Measurements from ENCODE around the gene SLC39A2. TPM values are rescaled to one million over a fixed set of nuclear protein-coding genes. Genes with fewer than 3 reads are reported as not detected.
"Not testable (repeated sequence)": the region's sequence is repeated elsewhere in the genome, so short reads cannot be mapped to it uniquely, and the experiment has no call there.

Gene SLC39A2
- total and polyA plus RNA-seq, 2 experiments from 2014 or later: not detected

- no peak for TF ChIP-seq ZNF462 (CRISPR knock-in tag; IDR thresholded peaks at IDR 0.05)
- TF ChIP-seq ZNF331 (CRISPR knock-in tag; IDR thresholded peaks at IDR 0.05; ENCODE audit: low read depth): no peak
- no peak for TF ChIP-seq EZH2 (IDR thresholded peaks at IDR 0.05; ENCODE audit: low read depth, unreplicated experiment)
- no peak for TF ChIP-seq POLR2AphosphoS5 (IDR thresholded peaks at IDR 0.05; ENCODE audit: low read depth)
- no peak for TF ChIP-seq JUNB (IDR thresholded peaks at IDR 0.05; ENCODE audit: unreplicated experiment)
- no peak for TF ChIP-seq CREB1 (CRISPR knock-in tag; IDR thresholded peaks at IDR 0.05; ENCODE audit: low read depth)
- TF ChIP-seq CTCF (conservative IDR thresholded peaks at IDR 0.05; ENCODE audit: low read depth in 2 of 2): no peak
- no peak for TF ChIP-seq EZH2phosphoT487 (IDR thresholded peaks at IDR 0.05; ENCODE audit: unreplicated experiment)
- no peak for TF ChIP-seq ZNF114 (CRISPR knock-in tag; IDR thresholded peaks at IDR 0.05)
These were observed 41.4 kb downstream of the SLC39A2 start (continued) for GRCh38 chr14:21040370-21040925.

GRCh38 chr14:21040941-21041340 lies 41.8 kb downstream of the SLC39A2 start:
- not testable (repeated sequence) for ATAC-seq; H3K36me3 ChIP-seq (ENCODE audit: insufficient read depth); H3F3A ChIP-seq (replicated peaks; ENCODE audit: low read depth); H3K27me3 ChIP-seq (ENCODE audit: insufficient read depth); H2AFZ ChIP-seq; H3K9me3 Mint-ChIP-seq; H3K9me2 ChIP-seq (ENCODE audit: insufficient read depth); H3K36me3 Mint-ChIP-seq (ENCODE audit: low read depth); H4K20me1 ChIP-seq (replicated peaks; ENCODE audit: insufficient read depth); H3K27ac ChIP-seq (ENCODE audit: low read depth); DNase-seq (ENCODE audit: low spot score); H3K79me2 ChIP-seq (replicated peaks; ENCODE audit: insufficient read depth); H3K4me3 Mint-ChIP-seq; H3K4me2 ChIP-seq; H3K4me3 ChIP-seq; H3K27ac Mint-ChIP-seq; H3K4me1 ChIP-seq (ENCODE audit: insufficient read depth)
- Mint-ChIP-seq H3K4me1 (peaks cover 26% of the 10 kb centered on the region), H3K27me3 (ENCODE audit: insufficient read depth, low read depth, poor library complexity) (peaks cover 16% of the 10 kb centered on the region)
